Kidney (tissue), 14 donors: ENCODE data around the gene TTC27. TPM values are rescaled to one million over a fixed set of nuclear protein-coding genes. Genes with fewer than 3 reads are reported as not detected.

Experiments used
- DNase-seq, 5 donors: peaks; one replicate each; pipeline ENCODE4 v3.0.0-alpha.2; 2013 to 2020
- FAIRE-seq: peaks from 2 replicates; lab custom pipeline; 2012; peaks lifted over from hg19 to GRCh38; lab: Jason Lieb, UNC
- H3K27ac ChIP-seq, 2 donors: one replicate each; pipeline ENCODE4 v1.7.0; 2013; ENCODE audit warnings: low read depth in 2 of 2, low read length in 2 of 2, inconsistent platforms in 1 of 2
- H3K27me3 ChIP-seq: one replicate; pipeline ENCODE4 v1.7.1; 2013; ENCODE audit warnings: low read length, inconsistent platforms; ENCODE audit not compliant: control insufficient read depth, insufficient read depth
- H3K36me3 ChIP-seq, 3 donors: one replicate each; pipeline versions ENCODE4 v1.7.0 to v1.7.1; 2013; ENCODE audit warnings: low read length in 3 of 3, control low read depth in 1 of 3, inconsistent platforms in 1 of 3; ENCODE audit not compliant: insufficient read depth in 3 of 3, control insufficient read depth in 2 of 3
- H3K4me1 ChIP-seq, 3 donors: one replicate each; pipeline versions ENCODE4 v1.7.0 to v1.7.1; 2013; ENCODE audit warnings: low read length in 3 of 3, inconsistent platforms in 1 of 3, low read depth in 1 of 3; ENCODE audit not compliant: control insufficient read depth in 2 of 3, insufficient read depth in 2 of 3
- H3K4me3 ChIP-seq, 3 donors: one replicate each; pipeline versions ENCODE4 v1.7.0 to v1.8.1; 2013; ENCODE audit warnings: low read length in 3 of 3, control low read depth in 1 of 3, inconsistent platforms in 1 of 3
- H3K9ac ChIP-seq, 3 donors: one replicate each; pipeline versions ENCODE4 v1.7.0 to v1.7.1; 2013; ENCODE audit warnings: low read length in 3 of 3, control low read depth in 1 of 3, inconsistent platforms in 1 of 3
- H3K9me3 ChIP-seq, 3 donors: one replicate each; pipeline versions ENCODE4 v1.7.0 to v1.7.1; 2013; ENCODE audit warnings: low read length in 3 of 3, control low read depth in 1 of 3, inconsistent platforms in 1 of 3; ENCODE audit not compliant: control insufficient read depth in 2 of 3, insufficient read depth in 1 of 3
- CTCF ChIP-seq: IDR thresholded peaks from 3 replicates; pipeline ENCODE4 v1.5.1; 2012; ENCODE audit warnings: mild to moderate bottlenecking, moderate library complexity, borderline replicate concordance; ENCODE audit not compliant: insufficient read depth; ENCODE audit errors: extremely low read depth
- intact Hi-C: fragments of 100-400 bp; cut with DNase I; formaldehyde crosslinking; loops from one replicate; pipeline ENCODE4 v1.11.1; 2022
- polyA plus RNA-seq: library from polyadenylated mRNA; stranded (reverse); fragments of 350-450 nt; fragmentation: Illumina TruSeq; extraction: RNeasy Lipid Tissue Mini Kit (QIAGEN cat#74804); gene quantifications from one replicate; pipeline ENCODE4 v1.2.3, GENCODE V29; 2014; ENCODE audit warnings: low read depth, low replicate concordance; ENCODE audit not compliant: insufficient read depth
- total RNA-seq: library from RNA; stranded (reverse); fragmentation: NEBNext Ultra II Directional; extraction: Animal tissue kit (Norgen Biotek cat#: 25700); gene quantifications from one replicate; pipeline ENCODE4 v1.2.1, GENCODE V29; 2021
- donor health status: control.
- donor health status: control.
- donor health status: control.
- donor health status: control.
- donor health status: control.
- donor health status: DM: yes; HTN: yes; CAD: no.
- donor health status: Normal renal cell carcinoma (clear cell type).

TTC27 gene
- total and polyA plus RNA-seq, 2 donors from 2014 or later = 8.0 to 19.7 TPM

- no peak for FAIRE-seq
- no peak for TF ChIP-seq CTCF
- H3K4me1 ChIP-seq = no peaks in the 10 kb centered on the region
- no peak for DNase-seq
- no peak overlapping the region for H3K27ac ChIP-seq
- peaks cover 0 to 3% (median 3%) of the 10 kb centered on the region in 3 donors for H3K36me3 ChIP-seq
- H3K4me3 ChIP-seq = no peak overlapping the region
- no peaks in the 10 kb centered on the region for H3K9me3 ChIP-seq
- no peaks in the 10 kb centered on the region for H3K27me3 ChIP-seq
- no peak overlapping the region for H3K9ac ChIP-seq
- intact Hi-C loops = no loop called here
These were observed 5.1 kb upstream of the TTC27 start for GRCh38 chr2:32622570-32623310.

- H3K27me3 ChIP-seq = no peaks in the 10 kb centered on the region
- intact Hi-C loops = no loop called here
- no peak overlapping the region for H3K9ac ChIP-seq
- no peak overlapping the region for H3K27ac ChIP-seq
- no peaks in the 10 kb centered on the region for H3K4me1 ChIP-seq
- TF ChIP-seq CTCF = no peak
- no peak overlapping the region for H3K4me3 ChIP-seq
- DNase-seq (no peak), FAIRE-seq (no peak)
- peaks cover 0 to 3% (median 3%) of the 10 kb centered on the region in 3 donors for H3K36me3 ChIP-seq
- no peaks in the 10 kb centered on the region for H3K9me3 ChIP-seq
These were observed 4.5 kb upstream of the TTC27 start for GRCh38 chr2:32623311-32623706.

GRCh38 chr2:32624812-32625211 lies 3.0 kb upstream of the TTC27 start:
- no peak for FAIRE-seq
- intact Hi-C loops = no loop called here
- Histone ChIP-seq H3K9ac (no peak overlapping the region), H3K9me3 (no peaks in the 10 kb centered on the region), H3K36me3 (peaks cover 0 to 3% (median 0%) of the 10 kb centered on the region in 3 donors), H3K27me3 (no peaks in the 10 kb centered on the region), H3K27ac (no peak overlapping the region), H3K4me3 (no peak overlapping the region), H3K4me1 (peaks cover 0 to 2% (median 0%) of the 10 kb centered on the region in 3 donors)
- DNase-seq = no peak
- TF ChIP-seq CTCF = no peak
